Measurements from ENCODE around the gene HELZ2.

GRCh38 chr20:63599396-63600050 lies 25.5 kb upstream of the HELZ2 start:
- TF ChIP-seq CTCF (IDR thresholded peaks at IDR 0.05; ENCODE audit: low read depth, low read length, poor library complexity, severe bottlenecking) (no peak), EZH2phosphoT487 (IDR thresholded peaks at IDR 0.05; ENCODE audit: borderline replicate concordance, low read length) (no peak)

All from DOHH2 (cell line).